SK-N-SH (cell line): Measurements from ENCODE around the gene LMNB1. TPM values are rescaled to one million over a fixed set of nuclear protein-coding genes. Genes with fewer than 3 reads are reported as not detected.

Experiments used
- CTCF ChIA-PET: fragments of 300-600, 350-600 bp; formaldehyde crosslinking; extraction: SDS; loops from one replicate; lab custom pipeline; 2021; lab: Yijun Ruan, JAX
- POLR2A ChIA-PET: fragments of 350-600 bp; sonication (Branson Sonifier 250); formaldehyde crosslinking; extraction: SDS; loops from one replicate; lab custom pipeline; 2020; ENCODE audit warnings: antibody characterized with exemption, inconsistent platforms; lab: Yijun Ruan, JAX
- DNase-seq: peaks from one replicate; pipeline ENCODE4 v3.0.0; 2012
- H2AFZ ChIP-seq: fragments of 200-600 bp; sonication (generic); 2 replicates; pipeline ENCODE4 v1.8.1; 2016; ENCODE audit warnings: antibody characterized with exemption, mild to moderate bottlenecking, low read depth
- H3F3A ChIP-seq: fragments of 200-600 bp; sonication (generic); replicated peaks from 2 replicates; pipeline ENCODE3; 2016; ENCODE audit warnings: antibody characterized with exemption, mild to moderate bottlenecking; ENCODE audit not compliant: insufficient read depth
- H3K27ac ChIP-seq, 2 experiments: fragments of 200-500 bp in 1 of 2; fragments of 200-600 bp in 1 of 2; sonication (Bioruptor generic) in 1 of 2; sonication (generic), shearing (Covaris generic) in 1 of 2; 2 replicates each; pipeline versions ENCODE4 v1.5.1 to v1.6.1; 2014 to 2016; ENCODE audit warnings: low read depth in 2 of 2, inconsistent platforms in 1 of 2, low read length in 1 of 2, mild to moderate bottlenecking in 1 of 2, mixed read lengths in 1 of 2
- H3K27me3 ChIP-seq: fragments of 200-600 bp; sonication (generic), shearing (Covaris generic); 2 replicates; pipeline ENCODE4 v1.6.1; 2016; ENCODE audit warnings: mixed run types; ENCODE audit not compliant: insufficient read depth
- H3K36me3 ChIP-seq, 2 experiments: fragments of 200-500 bp in 1 of 2; fragments of 200-600 bp in 1 of 2; sonication (Bioruptor generic) in 1 of 2; sonication (generic) in 1 of 2; replicated peaks in 1 of 2; 2 replicates each; pipeline versions ENCODE3 to v1.5.1; 2014 to 2016; ENCODE audit warnings: low read length in 1 of 2, mild to moderate bottlenecking in 1 of 2; ENCODE audit not compliant: insufficient read depth in 2 of 2, control insufficient read depth in 1 of 2
- H3K4me1 ChIP-seq, 2 experiments: fragments of 200-500 bp in 1 of 2; fragments of 200-600 bp in 1 of 2; sonication (Bioruptor generic) in 1 of 2; sonication (generic), shearing (Covaris generic) in 1 of 2; 2 replicates each; pipeline versions ENCODE4 v1.5.1 to v1.6.1; 2014 to 2016; ENCODE audit warnings: low read depth in 1 of 2, low read length in 1 of 2, mixed run types in 1 of 2; ENCODE audit not compliant: insufficient read depth in 2 of 2, control insufficient read depth in 1 of 2
- H3K4me2 ChIP-seq: fragments of 200-600 bp; sonication (generic), shearing (Covaris generic); 2 replicates; pipeline ENCODE4 v1.6.1; 2017; ENCODE audit warnings: mixed run types
- H3K4me3 ChIP-seq, 2 experiments: fragments of 200-500 bp in 1 of 2; fragments of 200-600 bp in 1 of 2; sonication (Bioruptor generic) in 1 of 2; sonication (generic), shearing (Covaris generic) in 1 of 2; 2 replicates each; pipeline versions ENCODE4 v1.5.1 to v1.8.1; 2014 to 2016; ENCODE audit warnings: low read depth in 2 of 2, inconsistent platforms in 1 of 2, low read length in 1 of 2, mild to moderate bottlenecking in 1 of 2, mixed read lengths in 1 of 2, moderate library complexity in 1 of 2
- H3K79me2 ChIP-seq: fragments of 200-600 bp; sonication (generic); 2 replicates; pipeline ENCODE4 v1.8.1; 2017; ENCODE audit warnings: mild to moderate bottlenecking; ENCODE audit not compliant: insufficient read depth
- H3K9ac ChIP-seq: fragments of 200-600 bp; sonication (generic); 2 replicates; pipeline ENCODE4 v1.6.1; 2017; ENCODE audit warnings: mixed run types
- H3K9me2 ChIP-seq: fragments of 200-600 bp; sonication (generic); 2 replicates; pipeline ENCODE4 v1.6.1; 2017; ENCODE audit warnings: mixed run types
- H3K9me3 ChIP-seq: fragments of 200-600 bp; sonication (generic); 2 replicates; pipeline ENCODE4 v1.6.1; 2017; ENCODE audit warnings: mixed run types, mild to moderate bottlenecking, moderate library complexity
- H4K20me1 ChIP-seq: fragments of 200-600 bp; sonication (generic); 2 replicates; pipeline ENCODE4 v1.6.1; 2017; ENCODE audit warnings: mild to moderate bottlenecking, mixed run types; ENCODE audit not compliant: insufficient read depth
- CHD2 ChIP-seq: fragments of 150-350 bp; IDR thresholded peaks from 2 replicates; pipeline ENCODE4 v1.6.1; 2018; ENCODE audit warnings: low read length; ENCODE audit not compliant: partially characterized antibody
- ELF1 ChIP-seq: IDR thresholded peaks from 2 replicates; pipeline ENCODE4 v1.4.0; 2012
- EP300 ChIP-seq, 2 experiments: IDR thresholded peaks; 2 replicates each; pipeline versions ENCODE4 v1.4.0 to v1.6.1; 2012; ENCODE audit warnings: borderline replicate concordance in 1 of 2, low read depth in 1 of 2, low read length in 1 of 2
- FOXJ3 ChIP-seq: sonication (generic); formaldehyde crosslinking; IDR thresholded peaks from 2 replicates; pipeline ENCODE4 v1.5.1; 2020; ENCODE audit warnings: mild to moderate bottlenecking, missing genetic modification reagents
- GABPA ChIP-seq: IDR thresholded peaks from 2 replicates; pipeline ENCODE4 v1.4.0; 2012; ENCODE audit warnings: low read depth, mild to moderate bottlenecking
- MEF2A ChIP-seq: IDR thresholded peaks from 2 replicates; pipeline ENCODE4 v1.4.0; 2012; ENCODE audit warnings: low read depth, borderline replicate concordance
- MXI1 ChIP-seq: IDR thresholded peaks from 2 replicates; pipeline ENCODE4 v1.6.1; 2012; ENCODE audit warnings: mild to moderate bottlenecking, low read depth, low read length, improper control_type of control experiment
- NFIC ChIP-seq: IDR thresholded peaks from 2 replicates; pipeline ENCODE4 v1.4.0; 2012; ENCODE audit warnings: borderline replicate concordance
- POLR2AphosphoS5 ChIP-seq: IDR thresholded peaks from 2 replicates; pipeline ENCODE4 v1.6.1; 2012; ENCODE audit warnings: low read depth, low read length
- SIN3A ChIP-seq: IDR thresholded peaks from 2 replicates; pipeline ENCODE4 v1.6.1; 2012; ENCODE audit warnings: low read depth, mild to moderate bottlenecking, low read length, moderate library complexity, borderline replicate concordance
- TAF1 ChIP-seq: IDR thresholded peaks from 2 replicates; pipeline ENCODE4 v1.6.1; 2012; ENCODE audit warnings: low read depth, mild to moderate bottlenecking, low read length, moderate library complexity, borderline replicate concordance
- YY1 ChIP-seq: IDR thresholded peaks from 2 replicates; pipeline ENCODE4 v1.4.0; 2012; ENCODE audit warnings: low read depth, mild to moderate bottlenecking
- WGBS: methylation state at CpG from one replicate; pipeline ENCODE4 v1.1.6; 2017; ENCODE audit warnings: low lambda C conversion rate; 5-methylcytosine and 5-hydroxymethylcytosine counted together
- polyA plus RNA-seq, 3 experiments: library from polyadenylated mRNA; depleted of rRNA; stranded (reverse); fragments of >200 nt; gene quantifications; 2 replicates each; pipeline ENCODE4 v1.2.3, GENCODE V29; 2012
- TF ChIP-seq, protein P1 (sequence below): IDR thresholded peaks from 2 replicates; pipeline ENCODE4; 2012
- TF ChIP-seq, protein P2 (sequence below): fragments of 150-350 bp; IDR thresholded peaks from 2 replicates; pipeline ENCODE4 v1.6.1; 2016; ENCODE audit warnings: mild to moderate bottlenecking, low read depth, low read length
- TF ChIP-seq, protein P3 (sequence below): fragments of 150-350 bp; IDR thresholded peaks from 2 replicates; pipeline ENCODE4 v1.6.1; 2017; ENCODE audit warnings: antibody characterized with exemption, low read length, low read depth, borderline replicate concordance
- TF ChIP-seq, protein P4 (sequence below): IDR thresholded peaks from 2 replicates; pipeline ENCODE4 v1.4.0; 2012; ENCODE audit warnings: low read depth

LMNB1 gene
- polyA plus RNA-seq, 1 of the 3 experiments (the other 2 are of a cell fraction), result 34.9 TPM

DNA sequence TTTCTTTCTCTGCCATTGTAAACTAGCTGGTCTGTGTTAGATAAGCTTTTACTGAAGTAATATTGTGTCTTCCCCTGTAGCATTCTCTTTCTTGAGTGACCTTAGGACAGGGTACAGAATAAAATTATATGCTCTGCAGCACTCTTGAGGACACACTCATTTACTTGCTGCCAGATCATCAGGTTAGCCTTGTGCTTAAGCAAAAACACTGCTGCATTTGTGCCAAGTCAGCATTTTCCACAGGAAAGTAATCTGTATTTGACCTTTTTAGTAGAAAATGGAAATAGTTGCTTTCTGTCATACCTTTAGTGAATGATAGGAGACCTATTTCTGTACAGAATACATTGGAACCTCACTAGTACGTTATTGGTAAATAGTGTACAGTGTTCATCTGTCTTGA lies 54.2 kb downstream of the LMNB1 start:
- H3K9me3 ChIP-seq, result no peaks in the 10 kb centered on the region
- H3K27ac ChIP-seq, result no peak overlapping the region
- WGBS, result 86% methylated on average over 1 of the region's 1 CpG
- TF ChIP-seq GABPA (no peak), CHD2 (no peak), FOXJ3 (CRISPR knock-in tag) (no peak), NFIC (no peak), YY1 (no peak), ELF1 (no peak), TAF1 (no peak), EP300 (IDR thresholded peaks at IDR 0.05; ENCODE audit: borderline replicate concordance in 1 of 2, low read depth in 1 of 2, low read length in 1 of 2) (no peak), SIN3A (no peak), POLR2AphosphoS5 (no peak), MEF2A (no peak)
- TF ChIP-seq, protein P1, sequence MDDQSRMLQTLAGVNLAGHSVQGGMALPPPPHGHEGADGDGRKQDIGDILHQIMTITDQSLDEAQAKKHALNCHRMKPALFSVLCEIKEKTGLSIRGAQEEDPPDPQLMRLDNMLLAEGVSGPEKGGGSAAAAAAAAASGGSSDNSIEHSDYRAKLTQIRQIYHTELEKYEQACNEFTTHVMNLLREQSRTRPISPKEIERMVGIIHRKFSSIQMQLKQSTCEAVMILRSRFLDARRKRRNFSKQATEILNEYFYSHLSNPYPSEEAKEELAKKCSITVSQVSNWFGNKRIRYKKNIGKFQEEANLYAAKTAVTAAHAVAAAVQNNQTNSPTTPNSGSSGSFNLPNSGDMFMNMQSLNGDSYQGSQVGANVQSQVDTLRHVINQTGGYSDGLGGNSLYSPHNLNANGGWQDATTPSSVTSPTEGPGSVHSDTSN, result no peak
- TF ChIP-seq, protein P2, sequence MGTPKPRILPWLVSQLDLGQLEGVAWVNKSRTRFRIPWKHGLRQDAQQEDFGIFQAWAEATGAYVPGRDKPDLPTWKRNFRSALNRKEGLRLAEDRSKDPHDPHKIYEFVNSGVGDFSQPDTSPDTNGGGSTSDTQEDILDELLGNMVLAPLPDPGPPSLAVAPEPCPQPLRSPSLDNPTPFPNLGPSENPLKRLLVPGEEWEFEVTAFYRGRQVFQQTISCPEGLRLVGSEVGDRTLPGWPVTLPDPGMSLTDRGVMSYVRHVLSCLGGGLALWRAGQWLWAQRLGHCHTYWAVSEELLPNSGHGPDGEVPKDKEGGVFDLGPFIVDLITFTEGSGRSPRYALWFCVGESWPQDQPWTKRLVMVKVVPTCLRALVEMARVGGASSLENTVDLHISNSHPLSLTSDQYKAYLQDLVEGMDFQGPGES, result no peak
- TF ChIP-seq, protein P3, sequence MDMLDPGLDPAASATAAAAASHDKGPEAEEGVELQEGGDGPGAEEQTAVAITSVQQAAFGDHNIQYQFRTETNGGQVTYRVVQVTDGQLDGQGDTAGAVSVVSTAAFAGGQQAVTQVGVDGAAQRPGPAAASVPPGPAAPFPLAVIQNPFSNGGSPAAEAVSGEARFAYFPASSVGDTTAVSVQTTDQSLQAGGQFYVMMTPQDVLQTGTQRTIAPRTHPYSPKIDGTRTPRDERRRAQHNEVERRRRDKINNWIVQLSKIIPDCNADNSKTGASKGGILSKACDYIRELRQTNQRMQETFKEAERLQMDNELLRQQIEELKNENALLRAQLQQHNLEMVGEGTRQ, result no peak
- TF ChIP-seq, protein P4, sequence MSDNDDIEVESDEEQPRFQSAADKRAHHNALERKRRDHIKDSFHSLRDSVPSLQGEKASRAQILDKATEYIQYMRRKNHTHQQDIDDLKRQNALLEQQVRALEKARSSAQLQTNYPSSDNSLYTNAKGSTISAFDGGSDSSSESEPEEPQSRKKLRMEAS, result no peak
- peaks cover 0 to 2% of the 10 kb centered on the region in 2 experiments; a peak in 1 of 4 replicates for H3K4me1 ChIP-seq
- no peaks in the 10 kb centered on the region for H3K27me3 ChIP-seq
- ChIA-PET CTCF (interaction anchor here (1.0 to 1.4 kb wide), 5 partner anchors 14 to 198 kb away, joined by 3 to 5 read pairs (median 4); no protein-coding TSS in a partner anchor), POLR2A (no interaction called here)
- no peak overlapping the region for H3K9ac ChIP-seq
- H2AFZ ChIP-seq, result no peak overlapping the region
- no peak overlapping the region for H3K4me3 ChIP-seq
- H4K20me1 ChIP-seq, result no peaks in the 10 kb centered on the region
- H3K9me2 ChIP-seq, result no peaks in the 10 kb centered on the region
- peaks cover 42% of the 10 kb centered on the region for H3K79me2 ChIP-seq
- peaks cover 53 to 71% of the 10 kb centered on the region in 2 experiments for H3K36me3 ChIP-seq
- no peak for DNase-seq
- peaks cover 4% of the 10 kb centered on the region for H3F3A ChIP-seq
- no peak overlapping the region for H3K4me2 ChIP-seq

DNA sequence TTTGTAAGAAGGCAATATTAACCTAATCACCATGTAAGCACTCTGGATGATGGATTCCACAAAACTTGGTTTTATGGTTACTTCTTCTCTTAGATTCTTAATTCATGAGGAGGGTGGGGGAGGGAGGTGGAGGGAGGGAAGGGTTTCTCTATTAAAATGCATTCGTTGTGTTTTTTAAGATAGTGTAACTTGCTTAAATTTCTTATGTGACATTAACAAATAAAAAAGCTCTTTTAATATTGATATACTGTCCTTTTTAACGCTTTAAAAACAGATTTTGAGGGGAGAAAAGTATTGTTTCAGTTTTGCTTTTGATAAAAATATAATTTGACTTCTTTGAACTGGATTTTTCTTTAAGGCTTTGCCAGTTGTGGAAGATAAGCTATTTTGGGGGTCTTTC lies 59.8 kb downstream of the LMNB1 start:
- peaks cover 14% of the 10 kb centered on the region for H3F3A ChIP-seq
- peaks cover 5% of the 10 kb centered on the region; the same call in 1 of the 2 replicates for H3K79me2 ChIP-seq
- ChIA-PET CTCF (interaction anchor here (0.7 to 3.9 kb wide), 9 partner anchors 9 to 655 kb away, joined by 3 to 21 read pairs (median 3); no protein-coding TSS in a partner anchor), POLR2A (no interaction called here)
- H3K9ac ChIP-seq, result no peak overlapping the region
- no peaks in the 10 kb centered on the region for H3K9me2 ChIP-seq
- TF ChIP-seq SIN3A (no peak), MXI1 (no peak), TAF1 (no peak)
- H3K36me3 ChIP-seq, result peaks cover 34 to 48% of the 10 kb centered on the region in 2 experiments
- H4K20me1 ChIP-seq, result no peaks in the 10 kb centered on the region
- H3K4me3 ChIP-seq, result no peak overlapping the region
- H3K27me3 ChIP-seq, result no peaks in the 10 kb centered on the region
- no peak for DNase-seq
- H3K4me2 ChIP-seq, result no peak overlapping the region
- no peaks in the 10 kb centered on the region; a peak in 2 of 4 replicates for H3K4me1 ChIP-seq
- H3K9me3 ChIP-seq, result no peaks in the 10 kb centered on the region
- 94% methylated on average over 2 of the region's 2 CpGs for WGBS
- no peak overlapping the region for H2AFZ ChIP-seq
- H3K27ac ChIP-seq, result no peak overlapping the region
